ENCODE data around the gene CTDP1. TPM values are rescaled to one million over a fixed set of nuclear protein-coding genes. Genes with fewer than 3 reads are reported as not detected.

The CTDP1 gene
- total RNA-seq, 2 experiments from 2014 or later, result 69.0 to 79.6 TPM

- peaks cover 80% of the 10 kb centered on the region for H3K36me3 ChIP-seq (ENCODE audit: insufficient read depth, low read length)
Measured at GRCh38 chr18:79737426-79737825, 57.8 kb downstream of the CTDP1 start.

GRCh38 chr18:79738041-79738461 lies 58.4 kb downstream of the CTDP1 start:
- no peak overlapping the region for H3K27ac Mint-ChIP-seq
- Histone ChIP-seq H3K4me3 (ENCODE audit: low read length) (no peak overlapping the region), H3K27ac (ENCODE audit: low read depth in 1 of 2, low read length in 2 of 2) (no peak overlapping the region), H3K36me3 (ENCODE audit: insufficient read depth, low read length) (peaks cover 80% of the 10 kb centered on the region), H3K4me1 (ENCODE audit: insufficient read depth, low read length) (no peaks in the 10 kb centered on the region), H3K9me3 (ENCODE audit: control insufficient read depth in 1 of 2, insufficient read depth in 1 of 2, low read length in 2 of 2) (peaks cover 0 to 31% of the 10 kb centered on the region in 2 experiments), H3K27me3 (ENCODE audit: control insufficient read depth in 1 of 2, insufficient read depth in 2 of 2, low read length in 2 of 2) (no peaks in the 10 kb centered on the region)
- H3K36me3 Mint-ChIP-seq (ENCODE audit: low read depth), result peaks cover 90% of the 10 kb centered on the region
- ATAC-seq (ENCODE audit: poor library complexity) (no peak), DNase-seq (no peak)
- H3K27me3 Mint-ChIP-seq, result no peaks in the 10 kb centered on the region
- no peaks in the 10 kb centered on the region for H3K4me1 Mint-ChIP-seq (ENCODE audit: low read depth)
- intact Hi-C loops (cut with DNase I, micrococcal nuclease), result no loop called here
- no peak overlapping the region for H3K4me3 Mint-ChIP-seq
- POLR2A ChIA-PET, result no interaction called here
- H3K9me3 Mint-ChIP-seq, result no peaks in the 10 kb centered on the region
- no peak for TF ChIP-seq CTCF (IDR thresholded peaks at IDR 0.05)
- CTCF ChIA-PET, result no interaction called here

More at GRCh38 chr18:79737426-79737825, 57.8 kb downstream of the CTDP1 start:
- H3K9me3 ChIP-seq (ENCODE audit: control insufficient read depth in 1 of 2, insufficient read depth in 1 of 2, low read length in 2 of 2), result peaks cover 3 to 35% of the 10 kb centered on the region in 2 experiments
- no peak for ATAC-seq (ENCODE audit: poor library complexity)
- H3K27me3 Mint-ChIP-seq, result no peaks in the 10 kb centered on the region
- intact Hi-C loops (cut with DNase I, micrococcal nuclease), result no loop called here
- CTCF ChIA-PET, result no interaction called here
- no peak for DNase-seq
- H3K36me3 Mint-ChIP-seq (ENCODE audit: low read depth), result peaks cover 89% of the 10 kb centered on the region
- no peak overlapping the region for H3K27ac ChIP-seq (ENCODE audit: low read depth in 1 of 2, low read length in 2 of 2)
- H3K27ac Mint-ChIP-seq, result no peak overlapping the region
- H3K4me1 ChIP-seq (ENCODE audit: insufficient read depth, low read length), result no peaks in the 10 kb centered on the region
- no peak for TF ChIP-seq CTCF (IDR thresholded peaks at IDR 0.05)
- no peaks in the 10 kb centered on the region for H3K9me3 Mint-ChIP-seq
- H3K4me3 ChIP-seq (ENCODE audit: low read length), result no peak overlapping the region
- no peak overlapping the region for H3K4me3 Mint-ChIP-seq
- POLR2A ChIA-PET, result no interaction called here
- H3K4me1 Mint-ChIP-seq (ENCODE audit: low read depth), result no peaks in the 10 kb centered on the region
- no peaks in the 10 kb centered on the region for H3K27me3 ChIP-seq (ENCODE audit: control insufficient read depth in 1 of 2, insufficient read depth in 2 of 2, low read length in 2 of 2)

GRCh38 chr18:79738581-79739439 lies 59.2 kb downstream of the CTDP1 start:
- Histone ChIP-seq H3K27me3 (ENCODE audit: control insufficient read depth in 1 of 2, insufficient read depth in 2 of 2, low read length in 2 of 2) (no peaks in the 10 kb centered on the region), H3K27ac (ENCODE audit: low read depth in 1 of 2, low read length in 2 of 2) (no peak overlapping the region), H3K4me1 (ENCODE audit: insufficient read depth, low read length) (no peaks in the 10 kb centered on the region), H3K4me3 (ENCODE audit: low read length) (no peak overlapping the region), H3K9me3 (ENCODE audit: control insufficient read depth in 1 of 2, insufficient read depth in 1 of 2, low read length in 2 of 2) (peaks cover 0 to 26% of the 10 kb centered on the region in 2 experiments), H3K36me3 (ENCODE audit: insufficient read depth, low read length) (peaks cover 76% of the 10 kb centered on the region)
- H3K36me3 Mint-ChIP-seq (ENCODE audit: low read depth), result peaks cover 90% of the 10 kb centered on the region
- TF ChIP-seq CTCF (IDR thresholded peaks at IDR 0.05), result no peak
- POLR2A ChIA-PET, result no interaction called here
- CTCF ChIA-PET, result no interaction called here
- no peaks in the 10 kb centered on the region for H3K27me3 Mint-ChIP-seq
- H3K4me3 Mint-ChIP-seq, result no peak overlapping the region
- no peaks in the 10 kb centered on the region for H3K9me3 Mint-ChIP-seq
- no peak overlapping the region for H3K27ac Mint-ChIP-seq
- H3K4me1 Mint-ChIP-seq (ENCODE audit: low read depth), result no peaks in the 10 kb centered on the region
- no peak for ATAC-seq (ENCODE audit: poor library complexity)
- DNase-seq, result no peak
- intact Hi-C loops (cut with DNase I, micrococcal nuclease), result no loop called here
